K562 (cell line): ENCODE results near the gene NMT2. TPM values are rescaled to one million over a fixed set of nuclear protein-coding genes. Genes with fewer than 3 reads are reported as not detected.

Experiments
- FOXJ3 ChIP-seq: sonication (generic); formaldehyde crosslinking; IDR thresholded peaks from 2 replicates; pipeline ENCODE4 v1.4.0; 2020; ENCODE audit warnings: mild to moderate bottlenecking, missing genetic modification reagents
- POLR2AphosphoS5 ChIP-seq: IDR thresholded peaks from 2 replicates; pipeline ENCODE4 v1.6.1; 2011; ENCODE audit warnings: mild to moderate bottlenecking, low read depth, low read length, moderate library complexity; ENCODE audit not compliant: control insufficient read depth, insufficient read depth
- PRPF4 ChIP-seq: fragments of 200-400 bp; formaldehyde crosslinking; IDR thresholded peaks from one replicate; pipeline ENCODE4 v1.6.1; 2017; ENCODE audit warnings: low read length, low read depth, mild to moderate bottlenecking; ENCODE audit not compliant: insufficient read depth, poor library complexity, severe bottlenecking
- polyA plus RNA-seq, 8 experiments: library from polyadenylated mRNA; depleted of rRNA in 4 of 8; stranded (reverse) in 5 of 8; unstranded in 3 of 8; fragments of >200 nt; fragmentation: Nextera tagmentation in 2 of 8; fragmentation: Illumina TruSeq in 1 of 8; extraction: Ambion mirVana in 2 of 8; extraction: Trizol in 1 of 8; gene quantifications; 2 replicates each; pipeline versions ENCODE4 v1.2.1 to v1.2.3, GENCODE V29; 2011 to 2014; ENCODE audit warnings: inconsistent platforms in 1 of 8, missing spikeins in 1 of 8
- total RNA-seq, 7 experiments: library from RNA; depleted of rRNA in 6 of 7; stranded (reverse); fragments of >200 nt in 6 of 7; fragmentation: Illumina TruSeq in 2 of 7; extraction: Trizol in 2 of 7; gene quantifications; 2 replicates each; pipeline versions ENCODE4 v1.2.1 to v1.2.3, GENCODE V29; 2011 to 2021; ENCODE audit warnings: low replicate concordance in 1 of 7
- TF ChIP-seq, protein P1 (sequence below): sonication (generic); formaldehyde crosslinking; IDR thresholded peaks from 2 replicates; pipeline ENCODE4 v1.8.0; 2022; ENCODE audit warnings: missing genetic modification reagents, mild to moderate bottlenecking, moderate library complexity, borderline replicate concordance
- TF ChIP-seq, protein P2 (sequence below): IDR thresholded peaks from 3 replicates; pipeline ENCODE4 v1.6.1; 2011; ENCODE audit warnings: borderline replicate concordance, mild to moderate bottlenecking, moderate library complexity; ENCODE audit not compliant: insufficient read length; ENCODE audit errors: extremely low read depth

NMT2 gene
- total and polyA plus RNA-seq, 9 of the 15 experiments (the other 6 are each of a cell fraction or from before 2014, with no cell fraction given), result 5.2 to 15.9 (median 10.8) TPM

GRCh38 chr10:15097011-15097812 lies 71.3 kb downstream of the NMT2 start, which contains the start of gene RPP38 (continued):
- TF ChIP-seq, protein P1, sequence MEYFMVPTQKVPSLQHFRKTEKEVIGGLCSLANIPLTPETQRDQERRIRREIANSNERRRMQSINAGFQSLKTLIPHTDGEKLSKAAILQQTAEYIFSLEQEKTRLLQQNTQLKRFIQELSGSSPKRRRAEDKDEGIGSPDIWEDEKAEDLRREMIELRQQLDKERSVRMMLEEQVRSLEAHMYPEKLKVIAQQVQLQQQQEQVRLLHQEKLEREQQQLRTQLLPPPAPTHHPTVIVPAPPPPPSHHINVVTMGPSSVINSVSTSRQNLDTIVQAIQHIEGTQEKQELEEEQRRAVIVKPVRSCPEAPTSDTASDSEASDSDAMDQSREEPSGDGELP (CRISPR knock-in tag), result peak; percentile 82
- peak; percentile 26 for TF ChIP-seq PRPF4
- TF ChIP-seq, protein P2, sequence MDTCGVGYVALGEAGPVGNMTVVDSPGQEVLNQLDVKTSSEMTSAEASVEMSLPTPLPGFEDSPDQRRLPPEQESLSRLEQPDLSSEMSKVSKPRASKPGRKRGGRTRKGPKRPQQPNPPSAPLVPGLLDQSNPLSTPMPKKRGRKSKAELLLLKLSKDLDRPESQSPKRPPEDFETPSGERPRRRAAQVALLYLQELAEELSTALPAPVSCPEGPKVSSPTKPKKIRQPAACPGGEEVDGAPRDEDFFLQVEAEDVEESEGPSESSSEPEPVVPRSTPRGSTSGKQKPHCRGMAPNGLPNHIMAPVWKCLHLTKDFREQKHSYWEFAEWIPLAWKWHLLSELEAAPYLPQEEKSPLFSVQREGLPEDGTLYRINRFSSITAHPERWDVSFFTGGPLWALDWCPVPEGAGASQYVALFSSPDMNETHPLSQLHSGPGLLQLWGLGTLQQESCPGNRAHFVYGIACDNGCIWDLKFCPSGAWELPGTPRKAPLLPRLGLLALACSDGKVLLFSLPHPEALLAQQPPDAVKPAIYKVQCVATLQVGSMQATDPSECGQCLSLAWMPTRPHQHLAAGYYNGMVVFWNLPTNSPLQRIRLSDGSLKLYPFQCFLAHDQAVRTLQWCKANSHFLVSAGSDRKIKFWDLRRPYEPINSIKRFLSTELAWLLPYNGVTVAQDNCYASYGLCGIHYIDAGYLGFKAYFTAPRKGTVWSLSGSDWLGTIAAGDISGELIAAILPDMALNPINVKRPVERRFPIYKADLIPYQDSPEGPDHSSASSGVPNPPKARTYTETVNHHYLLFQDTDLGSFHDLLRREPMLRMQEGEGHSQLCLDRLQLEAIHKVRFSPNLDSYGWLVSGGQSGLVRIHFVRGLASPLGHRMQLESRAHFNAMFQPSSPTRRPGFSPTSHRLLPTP, result no peak
- peak; percentile 80 for TF ChIP-seq POLR2AphosphoS5
- TF ChIP-seq FOXJ3 (CRISPR knock-in tag), result peak; percentile 72; the same call in 1 of the 2 replicates
- TF ChIP-seq, all 486 proteins: peak for 121
